IMR-90 (cell line): ENCODE measurements around the gene SLC35E2B. TPM values are rescaled to one million over a fixed set of nuclear protein-coding genes. Genes with fewer than 3 reads are reported as not detected.

Experiments
- ATAC-seq: fragments of 200-7000 bp; cut with Tn5 transposase; 2 replicates; pipeline ENCODE4 v1.9.1; 2020; ENCODE audit warnings: low read depth, mild to moderate bottlenecking, moderate library complexity
- BruUV-seq: library from RNA; stranded (reverse); fragments of 400-500 nt; replicated peaks from 2 replicates; lab custom pipeline; 2021; lab: Mats Ljungman, UMichigan
- CTCF ChIA-PET: fragments of 300-600 bp; formaldehyde crosslinking; extraction: SDS; loops from one replicate; lab custom pipeline; 2021; ENCODE audit warnings: antibody characterized with exemption; lab: Yijun Ruan, JAX
- POLR2A ChIA-PET: fragments of 300-600 bp; sonication (Branson Sonifier 250); formaldehyde crosslinking; loops from one replicate; lab custom pipeline; 2022; ENCODE audit warnings: antibody characterized with exemption; ENCODE audit not compliant: unreplicated experiment; lab: Charles Lee
- DNase-seq: peaks from one replicate; pipeline ENCODE4 v3.0.0; 2013
- H2AFZ ChIP-seq: replicated peaks from 2 replicates; pipeline ENCODE3; 2013; ENCODE audit warnings: low read length, mild to moderate bottlenecking; ENCODE audit not compliant: poor library complexity
- H2AK5ac ChIP-seq: 2 replicates; pipeline ENCODE4 v1.6.1; 2013; ENCODE audit warnings: low read depth, low read length, inconsistent platforms
- H2AK9ac ChIP-seq: replicated peaks from 2 replicates; pipeline ENCODE3; 2013; ENCODE audit warnings: mild to moderate bottlenecking, low read depth, low read length, moderate library complexity; ENCODE audit not compliant: poor library complexity
- H2BK120ac ChIP-seq: 2 replicates; pipeline ENCODE4 v1.6.1; 2013; ENCODE audit warnings: low read depth, low read length, inconsistent platforms
- H2BK15ac ChIP-seq: 3 replicates; pipeline ENCODE4 v1.6.1; 2013; ENCODE audit warnings: low read depth, low read length, inconsistent platforms
- H2BK20ac ChIP-seq: 2 replicates; pipeline ENCODE4 v1.6.1; 2013; ENCODE audit warnings: low read depth, mild to moderate bottlenecking, inconsistent platforms, low read length, moderate library complexity
- H2BK5ac ChIP-seq: 2 replicates; pipeline ENCODE4 v1.6.1; 2013; ENCODE audit warnings: mild to moderate bottlenecking, low read depth, low read length, inconsistent platforms; ENCODE audit not compliant: poor library complexity, severe bottlenecking
- H3K14ac ChIP-seq: replicated peaks from 2 replicates; pipeline ENCODE4 v1.6.1; 2013; ENCODE audit warnings: low read depth, low read length, inconsistent platforms
- H3K18ac ChIP-seq: 2 replicates; pipeline ENCODE4 v1.6.1; 2013; ENCODE audit warnings: low read depth, low read length, control low read depth
- H3K23ac ChIP-seq: 2 replicates; pipeline ENCODE4 v1.6.1; 2013; ENCODE audit warnings: low read depth, low read length, inconsistent platforms
- H3K27ac ChIP-seq: 2 replicates; pipeline ENCODE4 v1.5.1; 2013; ENCODE audit warnings: mild to moderate bottlenecking, control low read depth, low read length; ENCODE audit not compliant: insufficient read depth
- H3K27me3 ChIP-seq: 2 replicates; pipeline ENCODE4 v1.6.1; 2013; ENCODE audit warnings: low read length; ENCODE audit not compliant: control insufficient read depth, insufficient read depth
- H3K36me3 ChIP-seq: 2 replicates; pipeline ENCODE4 v1.6.1; 2013; ENCODE audit warnings: low read length, mixed read lengths; ENCODE audit not compliant: control insufficient read depth, insufficient read depth
- H3K4ac ChIP-seq: 2 replicates; pipeline ENCODE4 v1.6.1; 2013; ENCODE audit warnings: low read depth, low read length, inconsistent platforms
- H3K4me1 ChIP-seq: 2 replicates; pipeline ENCODE4 v1.6.1; 2013; ENCODE audit warnings: low read length, mixed read lengths; ENCODE audit not compliant: control insufficient read depth, insufficient read depth
- H3K4me2 ChIP-seq: 2 replicates; pipeline ENCODE4 v1.6.1; 2013; ENCODE audit warnings: low read depth, mild to moderate bottlenecking, control low read depth, low read length, moderate library complexity
- H3K4me3 ChIP-seq: 2 replicates; pipeline ENCODE4 v1.5.1; 2013; ENCODE audit warnings: low read depth, mild to moderate bottlenecking, control low read depth, low read length, moderate library complexity; ENCODE audit not compliant: insufficient read depth
- H3K56ac ChIP-seq: 2 replicates; pipeline ENCODE4 v1.6.1; 2013; ENCODE audit warnings: low read length, inconsistent platforms; ENCODE audit not compliant: insufficient read depth; ENCODE audit errors: extremely low read depth
- H3K79me1 ChIP-seq, 2 experiments: 2 replicates each; pipeline ENCODE4 v1.6.1; 2013; ENCODE audit warnings: low read length in 2 of 2, inconsistent platforms in 1 of 2, low read depth in 1 of 2
- H3K9ac ChIP-seq: 2 replicates; pipeline ENCODE4 v1.6.1; 2013; ENCODE audit warnings: low read depth, low read length, control low read depth
- H3K9me1 ChIP-seq: 2 replicates; pipeline ENCODE4 v1.6.1; 2013; ENCODE audit warnings: low read length, inconsistent platforms; ENCODE audit not compliant: insufficient read depth
- H3K9me3 ChIP-seq: 2 replicates; pipeline ENCODE4 v1.6.1; 2013; ENCODE audit warnings: low read length; ENCODE audit not compliant: control insufficient read depth, insufficient read depth
- H4K20me1 ChIP-seq: 2 replicates; pipeline ENCODE4 v1.6.1; 2013; ENCODE audit warnings: low read length, inconsistent platforms; ENCODE audit not compliant: insufficient read depth
- H4K5ac ChIP-seq: 2 replicates; pipeline ENCODE4 v1.6.1; 2013; ENCODE audit warnings: mild to moderate bottlenecking, low read depth, low read length, control low read depth
- H4K8ac ChIP-seq, 2 experiments: 2 replicates each; pipeline ENCODE4 v1.6.1; 2013; ENCODE audit warnings: low read depth in 2 of 2, low read length in 2 of 2, control low read depth in 1 of 2, inconsistent platforms in 1 of 2
- H4K91ac ChIP-seq: 2 replicates; pipeline ENCODE4 v1.6.1; 2013; ENCODE audit warnings: low read depth, low read length, inconsistent platforms; ENCODE audit not compliant: insufficient read depth
- CHD1 ChIP-seq: IDR thresholded peaks from 2 replicates; pipeline ENCODE4 v1.6.1; 2012; ENCODE audit warnings: low read depth, low read length, improper control_type of control experiment
- FOS ChIP-seq: fragments of 150-350 bp; IDR thresholded peaks from 2 replicates; pipeline ENCODE4 v1.6.1; 2016; ENCODE audit warnings: low read depth, low read length
- MAZ ChIP-seq: IDR thresholded peaks from 2 replicates; pipeline ENCODE4 v1.6.1; 2012; ENCODE audit warnings: low read depth, mild to moderate bottlenecking, low read length, improper control_type of control experiment, moderate library complexity, borderline replicate concordance
- POLR2A ChIP-seq: IDR thresholded peaks from 2 replicates; pipeline ENCODE4 v1.6.1; 2012; ENCODE audit warnings: mild to moderate bottlenecking, low read depth, low read length
- SMC3 ChIP-seq: fragments of 150-350 bp; IDR thresholded peaks from 2 replicates; pipeline ENCODE4 v1.6.1; 2016; ENCODE audit warnings: low read depth, mild to moderate bottlenecking, antibody characterized with exemption, low read length, moderate library complexity
- USF2 ChIP-seq: fragments of 150-350 bp; IDR thresholded peaks from 2 replicates; pipeline ENCODE4 v1.6.1; 2017; ENCODE audit warnings: mild to moderate bottlenecking, antibody characterized with exemption, low read length, low read depth
- WGBS, 2 experiments: methylation state at CpG; one replicate each; pipeline versions ENCODE4 v1.1.5 to v1.1.7; 2013; ENCODE audit warnings: missing lambda C conversion rate in 2 of 2; ENCODE audit not compliant: insufficient read length in 1 of 2; ENCODE audit errors: extremely low coverage in 2 of 2; 5-methylcytosine and 5-hydroxymethylcytosine counted together
- dilution Hi-C: fragments of 300-500 bp; cut with HindIII; formaldehyde crosslinking; loops from one replicate; pipeline ENCODE4 v1.14.3; 2018; ENCODE audit warnings: low sequenced_read_pairs; ENCODE audit not compliant: unreplicated experiment
- in situ Hi-C: fragments of 300-500 bp; cut with MboI; formaldehyde crosslinking; loops from 3 replicates; pipeline ENCODE4 v1.14.3; 2019; ENCODE audit warnings: low sequenced_read_pairs, inconsistent platforms, mixed read lengths
- intact Hi-C: fragments of 100-400 bp; cut with micrococcal nuclease; formaldehyde crosslinking; loops from 2 replicates; pipeline ENCODE4 v1.10.0; 2022
- polyA plus RNA-seq, 3 experiments: library from polyadenylated mRNA; depleted of rRNA; stranded (reverse); fragments of >200 nt; gene quantifications; 2 replicates each; pipeline ENCODE4 v1.2.3, GENCODE V29; 2012; ENCODE audit warnings: low replicate concordance in 1 of 3
- total RNA-seq: library from RNA; depleted of rRNA; stranded (reverse); fragments of >200 nt; gene quantifications from 2 replicates; pipeline ENCODE4 v1.2.3, GENCODE V29; 2012

SLC35E2B gene
- total and polyA plus RNA-seq, 2 of the 4 experiments (the other 2 are of a cell fraction), result 14.9 to 30.2 TPM

DNA sequence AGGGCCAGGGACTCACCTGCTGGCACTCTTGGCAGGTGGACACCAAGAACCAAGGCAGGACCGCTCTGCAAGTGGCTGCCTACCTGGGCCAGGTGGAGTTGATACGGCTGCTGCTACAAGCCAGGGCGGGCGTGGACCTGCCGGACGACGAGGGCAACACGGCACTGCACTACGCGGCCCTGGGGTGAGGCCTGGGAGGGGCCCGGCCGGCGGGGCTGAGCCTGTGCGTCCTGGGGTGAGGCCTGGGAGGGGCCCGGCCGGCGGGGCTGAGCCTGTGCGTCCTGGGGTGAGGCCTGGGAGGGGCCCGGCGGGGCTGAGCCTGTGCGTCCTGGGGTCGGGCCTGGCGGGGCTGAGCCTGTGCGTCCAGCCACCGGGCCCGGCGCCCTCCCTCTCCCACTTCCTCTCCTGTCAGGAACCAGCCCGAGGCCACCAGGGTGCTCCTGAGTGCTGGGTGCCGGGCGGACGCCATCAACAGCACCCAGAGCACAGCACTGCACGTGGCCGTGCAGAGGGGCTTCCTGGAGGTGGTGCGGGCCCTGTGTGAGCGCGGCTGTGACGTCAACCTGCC is 65.2 kb downstream of the SLC35E2B start:
- no peak overlapping the region for H4K8ac ChIP-seq
- H3K36me3 ChIP-seq, result peaks cover 31% of the 10 kb centered on the region
- no peaks in the 10 kb centered on the region; the same call in 1 of the 2 replicates for H3K4me1 ChIP-seq
- no peak overlapping the region for H2BK5ac ChIP-seq
- no peak overlapping the region for H3K4me2 ChIP-seq
- no peak overlapping the region for H3K14ac ChIP-seq
- H3K4me3 ChIP-seq, result no peak overlapping the region
- no peak overlapping the region for H3K27ac ChIP-seq
- no peak overlapping the region for H2BK15ac ChIP-seq
- dilution Hi-C loops, result no loop called here
- H3K56ac ChIP-seq, result no peak overlapping the region
- H4K91ac ChIP-seq, result no peak overlapping the region
- CTCF ChIA-PET, result no interaction called here
- intact Hi-C loops, result no loop called here
- no peak for DNase-seq
- H3K79me1 ChIP-seq, result peaks cover 0 to 5% of the 10 kb centered on the region in 2 experiments; a peak in 1 of 4 replicates
- BruUV-seq, result no TSS peak
- H3K18ac ChIP-seq, result no peak overlapping the region
- ATAC-seq, result no peak
- H3K9me3 ChIP-seq, result no peaks in the 10 kb centered on the region
- TF ChIP-seq SMC3 (no peak), FOS (no peak), CHD1 (no peak), POLR2A (no peak), MAZ (no peak), USF2 (no peak)
- no peak overlapping the region for H2AK9ac ChIP-seq
- no peak overlapping the region for H4K5ac ChIP-seq
- 86% methylated on average over 6 of the region's 37 CpGs; no CpG with 5 or more reads in 1 of the 2 experiments for WGBS, 2 experiments
- POLR2A ChIA-PET, result no interaction called here
- no peaks in the 10 kb centered on the region for H3K9me1 ChIP-seq
- H3K27me3 ChIP-seq, result no peaks in the 10 kb centered on the region
- no peak overlapping the region for H3K9ac ChIP-seq
- H4K20me1 ChIP-seq, result peaks cover 18% of the 10 kb centered on the region
- no peak overlapping the region for H2BK20ac ChIP-seq
- H2AK5ac ChIP-seq, result no peak overlapping the region
- no peak overlapping the region for H2BK120ac ChIP-seq
- H3K23ac ChIP-seq, result no peak overlapping the region
- in situ Hi-C loops, result no loop called here
- H3K4ac ChIP-seq, result no peak overlapping the region
- H2AFZ ChIP-seq, result no peak overlapping the region
